ENCODE measurements around the gene RGS9.
A peak's percentile ranks its signal among the peaks of the same experiment; 100 is the strongest.
"Not testable (repeated sequence)": the region's sequence is repeated elsewhere in the genome, so short reads cannot be mapped to it uniquely, and the experiment has no call there.

RGS9 gene

GRCh38 chr17:65137021-65137939, at the start of gene RGS9:
RGS9 (plus strand) TSS chr17:65137370; CDS start chr17:65137541, 171 bp downstream.
- TF ChIP-seq GATA1 (IDR thresholded peaks at IDR 0.05; ENCODE audit: low read depth, low read length) = no peak
- no peak for TF ChIP-seq POLR2A (IDR thresholded peaks at IDR 0.05; ENCODE audit: low read length)
- DNase-seq = peak; percentile 86 to 91

GRCh38 chr17:65088621-65089360, 48.4 kb upstream of the RGS9 start:
- DNase-seq = no peak
- TF ChIP-seq GATA1 (IDR thresholded peaks at IDR 0.05; ENCODE audit: low read depth, low read length) (no peak), POLR2A (IDR thresholded peaks at IDR 0.05; ENCODE audit: low read length) (no peak)

- TF ChIP-seq GATA1 (IDR thresholded peaks at IDR 0.05; ENCODE audit: low read depth, low read length) (no peak), POLR2A (IDR thresholded peaks at IDR 0.05; ENCODE audit: low read length) (no peak)
- no peak for DNase-seq
These were observed 44.9 kb upstream of the RGS9 start for GRCh38 chr17:65092262-65092661.

- not testable (repeated sequence) for DNase-seq
These were observed 44.3 kb upstream of the RGS9 start for GRCh38 chr17:65092721-65093356.

- TF ChIP-seq GATA1 (IDR thresholded peaks at IDR 0.05; ENCODE audit: low read depth, low read length) (no peak), POLR2A (IDR thresholded peaks at IDR 0.05; ENCODE audit: low read length) (no peak)
These were observed 43.2 kb upstream of the RGS9 start for GRCh38 chr17:65093930-65094329.

GRCh38 chr17:65095465-65095864, 41.7 kb upstream of the RGS9 start:
- TF ChIP-seq GATA1 (IDR thresholded peaks at IDR 0.05; ENCODE audit: low read depth, low read length) (no peak), POLR2A (IDR thresholded peaks at IDR 0.05; ENCODE audit: low read length) (no peak)
- DNase-seq = no peak

More at GRCh38 chr17:65093930-65094329, 43.2 kb upstream of the RGS9 start:
- DNase-seq = peak in 1 of 2 experiments; percentile 27

- DNase-seq = not testable (repeated sequence)
These were observed 40.8 kb upstream of the RGS9 start for GRCh38 chr17:65096382-65096781.

- TF ChIP-seq POLR2A (IDR thresholded peaks at IDR 0.05; ENCODE audit: low read length) (no peak), GATA1 (IDR thresholded peaks at IDR 0.05; ENCODE audit: low read depth, low read length) (no peak)
- DNase-seq = no peak
These were observed 40.1 kb upstream of the RGS9 start for GRCh38 chr17:65097110-65097509.

- no peak for TF ChIP-seq GATA1 (IDR thresholded peaks at IDR 0.05; ENCODE audit: low read depth, low read length)
- TF ChIP-seq POLR2A (IDR thresholded peaks at IDR 0.05; ENCODE audit: low read length) = no peak
- DNase-seq = no peak
These were observed 37.7 kb upstream of the RGS9 start for GRCh38 chr17:65099475-65099874.

- TF ChIP-seq GATA1 (IDR thresholded peaks at IDR 0.05; ENCODE audit: low read depth, low read length) (no peak), POLR2A (IDR thresholded peaks at IDR 0.05; ENCODE audit: low read length) (no peak)
- DNase-seq = peak in 1 of 2 experiments; percentile 41
These were observed 37.2 kb upstream of the RGS9 start for GRCh38 chr17:65099941-65100315.

- DNase-seq = peak; percentile 81 to 90
- TF ChIP-seq POLR2A (IDR thresholded peaks at IDR 0.05; ENCODE audit: low read length) (no peak), GATA1 (IDR thresholded peaks at IDR 0.05; ENCODE audit: low read depth, low read length) (no peak)
These were observed 36.6 kb upstream of the RGS9 start for GRCh38 chr17:65100316-65101140.

GRCh38 chr17:65101371-65101770, 35.8 kb upstream of the RGS9 start:
- no peak for DNase-seq
- TF ChIP-seq POLR2A (IDR thresholded peaks at IDR 0.05; ENCODE audit: low read length) (no peak), GATA1 (IDR thresholded peaks at IDR 0.05; ENCODE audit: low read depth, low read length) (no peak)

GRCh38 chr17:65102235-65102634, 34.9 kb upstream of the RGS9 start:
- TF ChIP-seq GATA1 (IDR thresholded peaks at IDR 0.05; ENCODE audit: low read depth, low read length) = no peak
- no peak for DNase-seq

All from erythroblast (primary cell).